Parathyroid adenoma (tissue), 2 donors: ENCODE measurements around the gene ITGA2B.
A peak's percentile ranks its signal among the peaks of the same experiment; 100 is the strongest.
"Not testable (repeated sequence)": the region's sequence is repeated elsewhere in the genome, so short reads cannot be mapped to it uniquely, and the experiment has no call there.

ENCODE experiments used
- H2AFZ ChIP-seq: fragments of 300-600 bp; sonication (generic); one replicate; pipeline ENCODE4 v1.7.0; 2017; ENCODE audit warnings: antibody characterized with exemption, mild to moderate bottlenecking
- H3K27ac ChIP-seq: fragments of 300-600 bp; sonication (generic); one replicate; pipeline ENCODE4 v1.7.0; 2017
- H3K27me3 ChIP-seq: fragments of 300-600 bp; sonication (generic); one replicate; pipeline ENCODE4 v1.7.0; 2017; ENCODE audit warnings: low read length; ENCODE audit not compliant: control insufficient read depth, insufficient read depth
- H3K36me3 ChIP-seq: fragments of 300-600 bp; sonication (generic); one replicate; pipeline ENCODE4 v1.7.0; 2017; ENCODE audit warnings: low read length; ENCODE audit not compliant: control insufficient read depth, insufficient read depth
- H3K4me1 ChIP-seq: fragments of 300-600 bp; sonication (generic); one replicate; pipeline ENCODE4 v1.7.0; 2017; ENCODE audit warnings: control low read depth
- H3K4me2 ChIP-seq: fragments of 300-600 bp; sonication (generic); one replicate; pipeline ENCODE4 v1.7.0; 2017; ENCODE audit warnings: low read length
- H3K4me3 ChIP-seq: fragments of 300-600 bp; sonication (generic); one replicate; pipeline ENCODE4 v1.7.0; 2017; ENCODE audit warnings: low read depth, low read length
- H3K79me2 ChIP-seq: fragments of 300-600 bp; sonication (generic); one replicate; pipeline ENCODE4 v1.7.0; 2017; ENCODE audit warnings: control low read depth
- H3K9ac ChIP-seq: fragments of 300-600 bp; sonication (generic); one replicate; pipeline ENCODE4 v1.7.0; 2017; ENCODE audit warnings: mild to moderate bottlenecking
- H3K9me3 ChIP-seq: fragments of 300-600 bp; sonication (generic); one replicate; pipeline ENCODE4 v1.7.0; 2017; ENCODE audit warnings: low read length; ENCODE audit not compliant: control insufficient read depth
- TF ChIP-seq, protein P1 (sequence below): fragments of 300-600 bp; sonication (generic); IDR thresholded peaks from one replicate; pipeline ENCODE4 v1.7.0; 2017; ENCODE audit warnings: antibody characterized with exemption, mild to moderate bottlenecking
- donor health status: primary hyperparathyroidism.

Gene ITGA2B

DNA sequence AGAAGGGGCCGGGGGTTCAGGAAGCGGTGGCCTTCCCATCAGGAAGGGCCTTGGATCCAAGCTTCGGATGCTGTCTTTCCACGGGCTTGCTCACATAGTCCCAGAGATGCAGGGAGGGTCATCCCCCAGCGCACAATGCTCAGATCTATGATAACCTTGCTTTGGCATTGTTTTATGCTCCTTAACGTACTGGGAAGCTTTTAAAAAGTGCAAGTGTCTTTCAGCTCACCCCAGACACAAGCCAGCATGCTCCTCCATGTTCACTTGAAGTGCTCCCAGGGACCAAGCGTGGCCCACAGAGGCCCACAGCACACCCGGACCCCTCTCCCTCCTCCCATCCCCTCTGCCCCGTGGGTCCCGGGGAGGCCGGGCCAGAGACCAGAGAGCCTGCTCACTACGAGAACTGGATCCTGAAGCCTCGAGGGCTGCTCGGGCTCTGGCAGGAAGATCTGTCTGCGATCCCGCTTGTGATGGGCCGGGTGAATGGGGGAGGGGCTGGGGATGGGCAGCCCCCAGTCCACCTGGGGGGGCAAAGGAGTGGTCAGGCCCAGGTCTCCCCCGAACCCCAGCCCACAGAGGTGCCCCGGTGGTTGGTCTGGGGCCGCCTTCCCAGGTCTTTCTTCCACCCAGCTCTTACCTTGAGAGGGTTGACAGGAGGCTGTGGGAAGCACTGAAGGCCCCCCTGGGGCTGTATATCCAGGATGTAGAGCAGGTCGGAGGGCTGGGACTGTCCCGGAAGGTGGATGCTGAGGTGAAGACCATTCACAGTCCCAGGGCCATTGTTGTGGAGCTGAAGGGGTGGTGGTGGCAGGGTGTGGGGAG lies 14.0 kb downstream of the ITGA2B start:
- TF ChIP-seq, protein P1, sequence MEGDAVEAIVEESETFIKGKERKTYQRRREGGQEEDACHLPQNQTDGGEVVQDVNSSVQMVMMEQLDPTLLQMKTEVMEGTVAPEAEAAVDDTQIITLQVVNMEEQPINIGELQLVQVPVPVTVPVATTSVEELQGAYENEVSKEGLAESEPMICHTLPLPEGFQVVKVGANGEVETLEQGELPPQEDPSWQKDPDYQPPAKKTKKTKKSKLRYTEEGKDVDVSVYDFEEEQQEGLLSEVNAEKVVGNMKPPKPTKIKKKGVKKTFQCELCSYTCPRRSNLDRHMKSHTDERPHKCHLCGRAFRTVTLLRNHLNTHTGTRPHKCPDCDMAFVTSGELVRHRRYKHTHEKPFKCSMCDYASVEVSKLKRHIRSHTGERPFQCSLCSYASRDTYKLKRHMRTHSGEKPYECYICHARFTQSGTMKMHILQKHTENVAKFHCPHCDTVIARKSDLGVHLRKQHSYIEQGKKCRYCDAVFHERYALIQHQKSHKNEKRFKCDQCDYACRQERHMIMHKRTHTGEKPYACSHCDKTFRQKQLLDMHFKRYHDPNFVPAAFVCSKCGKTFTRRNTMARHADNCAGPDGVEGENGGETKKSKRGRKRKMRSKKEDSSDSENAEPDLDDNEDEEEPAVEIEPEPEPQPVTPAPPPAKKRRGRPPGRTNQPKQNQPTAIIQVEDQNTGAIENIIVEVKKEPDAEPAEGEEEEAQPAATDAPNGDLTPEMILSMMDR = no peak
- H3K79me2 ChIP-seq = no peaks in the 10 kb centered on the region
- peak overlapping the region; percentile 33 for H3K4me2 ChIP-seq
- H2AFZ ChIP-seq = peak overlapping the region; percentile 92
- H3K4me3 ChIP-seq = no peak overlapping the region
- no peaks in the 10 kb centered on the region for H3K9me3 ChIP-seq
- H3K9ac ChIP-seq = no peak overlapping the region
- no peaks in the 10 kb centered on the region for H3K27me3 ChIP-seq
- peak overlapping the region; percentile 81 for H3K27ac ChIP-seq
- peaks cover 16% of the 10 kb centered on the region for H3K4me1 ChIP-seq
- H3K36me3 ChIP-seq = no peaks in the 10 kb centered on the region

DNA sequence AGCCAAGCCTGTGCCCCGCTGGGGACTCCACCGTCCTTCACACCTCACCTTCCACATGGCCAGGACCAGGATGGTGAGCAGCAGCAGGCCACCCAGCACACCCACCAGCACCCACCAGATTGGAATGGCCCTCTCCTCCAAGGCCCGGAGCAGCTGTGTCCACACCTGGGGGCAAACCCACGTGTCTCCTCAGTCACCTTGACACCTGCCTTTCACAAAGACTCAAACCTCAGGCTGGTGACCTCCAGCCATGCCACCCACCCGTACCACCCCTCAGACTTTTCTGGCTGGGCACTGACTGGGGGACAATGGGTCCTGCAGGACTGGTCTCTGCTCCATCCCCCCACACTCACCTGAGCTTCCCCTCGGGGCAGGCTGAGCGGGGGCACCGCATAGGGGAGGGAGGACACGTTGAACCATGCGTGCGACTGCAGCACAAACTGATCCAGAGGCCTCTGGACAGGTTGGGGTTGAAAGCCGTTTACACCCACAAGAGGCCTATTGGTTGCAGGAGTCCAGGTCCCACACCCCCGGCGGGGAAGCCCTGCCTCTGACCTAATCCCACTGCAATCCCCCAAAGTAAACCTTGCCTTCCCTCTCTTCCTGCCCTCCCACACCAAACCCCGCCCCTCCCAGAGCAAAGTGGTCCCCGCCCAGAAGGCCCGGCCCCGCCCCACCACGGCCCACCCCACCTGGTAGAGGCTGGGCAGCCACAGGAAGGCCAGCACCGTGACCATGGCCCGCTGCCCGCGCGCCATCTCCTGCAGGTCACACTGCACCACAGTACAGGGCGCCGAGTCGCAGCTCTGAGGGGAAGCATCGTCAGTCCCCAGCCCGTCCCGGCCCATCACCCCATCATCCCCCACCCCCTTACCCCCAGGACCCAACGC lies 14.9 kb downstream of the ITGA2B start:
- Histone ChIP-seq H3K27me3 (no peaks in the 10 kb centered on the region), H3K27ac (peak overlapping the region; percentile 81), H3K79me2 (no peaks in the 10 kb centered on the region), H3K9me3 (no peaks in the 10 kb centered on the region), H3K36me3 (no peaks in the 10 kb centered on the region), H2AFZ (peak overlapping the region; percentile 92), H3K9ac (no peak overlapping the region), H3K4me3 (no peak overlapping the region), H3K4me2 (peak overlapping the region; percentile 33), H3K4me1 (peaks cover 16% of the 10 kb centered on the region)
- TF ChIP-seq, protein P1 = no peak

DNA sequence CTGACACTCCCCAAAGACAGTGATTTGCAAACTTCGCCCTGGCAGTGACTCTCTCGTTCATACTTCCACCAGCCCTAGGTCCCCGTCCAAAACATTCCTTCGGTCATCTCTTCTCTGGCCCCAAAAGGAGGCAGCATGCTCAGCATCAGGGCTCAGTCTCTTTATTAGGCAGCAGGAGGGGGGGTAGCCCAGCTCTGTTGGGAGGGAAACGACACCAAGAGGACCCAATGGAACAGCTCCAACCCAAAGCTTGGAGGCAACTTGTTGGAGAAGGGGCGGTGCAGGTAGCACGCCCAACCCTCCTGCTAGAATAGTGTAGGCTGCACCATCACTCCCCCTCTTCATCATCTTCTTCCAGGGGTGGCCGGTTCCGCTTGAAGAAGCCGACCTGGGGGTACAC lies 17.4 kb downstream of the ITGA2B start:
- no peaks in the 10 kb centered on the region for H3K27me3 ChIP-seq
- H3K27ac ChIP-seq = no peak overlapping the region
- no peaks in the 10 kb centered on the region for H3K36me3 ChIP-seq

GRCh38 chr17:44369414-44370023 lies 19.9 kb downstream of the ITGA2B start:
- H3K4me3 ChIP-seq, H2AFZ ChIP-seq, H3K27me3 ChIP-seq, H3K4me2 ChIP-seq, H3K9me3 ChIP-seq, H3K9ac ChIP-seq, H3K79me2 ChIP-seq, H3K27ac ChIP-seq, H3K36me3 ChIP-seq: not testable (repeated sequence)
- peaks cover 16% of the 10 kb centered on the region for H3K4me1 ChIP-seq

More for the DNA sequence above, 17.4 kb downstream of the ITGA2B start:
- Histone ChIP-seq H3K79me2 (no peaks in the 10 kb centered on the region), H3K4me2 (no peak overlapping the region), H2AFZ (no peak overlapping the region), H3K9ac (no peak overlapping the region), H3K9me3 (no peaks in the 10 kb centered on the region), H3K4me1 (peaks cover 23% of the 10 kb centered on the region), H3K4me3 (no peak overlapping the region)
- TF ChIP-seq, protein P1 = no peak

GRCh38 chr17:44368391-44369243 lies 20.8 kb downstream of the ITGA2B start:
- peaks cover 16% of the 10 kb centered on the region for H3K4me1 ChIP-seq
- not testable (repeated sequence) for H3K79me2 ChIP-seq, H3K27ac ChIP-seq, H3K9ac ChIP-seq, H3K4me3 ChIP-seq, H2AFZ ChIP-seq, H3K27me3 ChIP-seq, H3K9me3 ChIP-seq, H3K36me3 ChIP-seq, H3K4me2 ChIP-seq
